H1 (cell line): ENCODE results near the gene FAM120B. TPM values are rescaled to one million over a fixed set of nuclear protein-coding genes. Genes with fewer than 3 reads are reported as not detected.

Experiments
- CHD2 ChIP-seq: IDR thresholded peaks from 2 replicates; pipeline ENCODE4 v1.6.1; 2012; ENCODE audit warnings: low read length, improper control_type of control experiment
- CHD7 ChIP-seq: fragments of 300-600 bp; sonication (generic); IDR thresholded peaks from 2 replicates; pipeline ENCODE4 v1.7.1; 2012; ENCODE audit warnings: low read length, moderate library complexity, mild to moderate bottlenecking, inconsistent platforms; ENCODE audit not compliant: insufficient replicate concordance
- HDAC2 ChIP-seq, 2 experiments: fragments of 300-600 bp in 1 of 2; sonication (generic) in 1 of 2; IDR thresholded peaks; 2 replicates each; pipeline ENCODE4 v1.6.1; 2011 to 2012; ENCODE audit warnings: low read depth in 2 of 2, low read length in 2 of 2, mild to moderate bottlenecking in 2 of 2, moderate library complexity in 2 of 2, borderline replicate concordance in 1 of 2, inconsistent platforms in 1 of 2
- KDM4A ChIP-seq: IDR thresholded peaks from one replicate; pipeline ENCODE4 v1.7.1; 2012; ENCODE audit warnings: low read depth, mild to moderate bottlenecking, moderate library complexity, low read length, inconsistent platforms; ENCODE audit not compliant: severe bottlenecking
- KDM5A ChIP-seq: fragments of 200-600 bp; IDR thresholded peaks from 2 replicates; pipeline ENCODE4 v1.7.1; 2012; ENCODE audit warnings: mild to moderate bottlenecking, low read length, inconsistent platforms, mixed read lengths
- MAFK ChIP-seq: IDR thresholded peaks from 2 replicates; pipeline ENCODE4 v1.6.1; 2012; ENCODE audit warnings: low read depth, mild to moderate bottlenecking, improper control_type of control experiment, low read length
- MAX ChIP-seq: IDR thresholded peaks from 2 replicates; pipeline ENCODE4 v1.6.1; 2012; ENCODE audit warnings: inconsistent platforms
- NANOG ChIP-seq: IDR thresholded peaks from 2 replicates; pipeline ENCODE4 v1.6.1; 2011; ENCODE audit warnings: low read length, low read depth, mild to moderate bottlenecking, inconsistent platforms; ENCODE audit not compliant: insufficient read depth, poor library complexity, severe bottlenecking
- NRF1 ChIP-seq: IDR thresholded peaks from 2 replicates; pipeline ENCODE4 v1.6.1; 2011; ENCODE audit warnings: mild to moderate bottlenecking, low read depth, low read length, improper control_type of control experiment
- RXRA ChIP-seq: IDR thresholded peaks from 2 replicates; pipeline ENCODE4 v1.6.1; 2011; ENCODE audit warnings: low read depth, mild to moderate bottlenecking, low read length, moderate library complexity; ENCODE audit not compliant: insufficient read depth
- SIX5 ChIP-seq: IDR thresholded peaks from 2 replicates; pipeline ENCODE4 v1.6.1; 2011; ENCODE audit warnings: mild to moderate bottlenecking, low read depth, low read length
- TEAD4 ChIP-seq: IDR thresholded peaks from 2 replicates; pipeline ENCODE4 v1.6.1; 2012; ENCODE audit warnings: low read depth, low read length, inconsistent platforms, mixed read lengths
- polyA plus RNA-seq, 7 experiments: library from polyadenylated mRNA; depleted of rRNA in 3 of 7; stranded (reverse) in 5 of 7; unstranded in 2 of 7; fragments of >200 nt in 5 of 7; fragments of 200-250 nt in 2 of 7; gene quantifications; 1 replicate in 5 of 7; 2 replicates in 1 of 7; 4 replicates in 1 of 7; pipeline versions ENCODE4 v1.2.1 to v1.2.3, GENCODE V29; 2011 to 2013; ENCODE audit warnings: missing spikeins in 2 of 7, mixed read lengths in 2 of 7
- total RNA-seq: library from RNA; stranded (reverse); fragmentation: NEBNext Ultra II Directional; extraction: Animal tissue kit (Norgen Biotek cat#: 25700); gene quantifications from 2 replicates; pipeline ENCODE4 v1.2.1, GENCODE V29; 2021

Gene FAM120B
- total and polyA plus RNA-seq, 2 of the 8 experiments (the other 6 are each of a cell fraction or from before 2014, with no cell fraction given), result 5.1 to 12.5 TPM

DNA sequence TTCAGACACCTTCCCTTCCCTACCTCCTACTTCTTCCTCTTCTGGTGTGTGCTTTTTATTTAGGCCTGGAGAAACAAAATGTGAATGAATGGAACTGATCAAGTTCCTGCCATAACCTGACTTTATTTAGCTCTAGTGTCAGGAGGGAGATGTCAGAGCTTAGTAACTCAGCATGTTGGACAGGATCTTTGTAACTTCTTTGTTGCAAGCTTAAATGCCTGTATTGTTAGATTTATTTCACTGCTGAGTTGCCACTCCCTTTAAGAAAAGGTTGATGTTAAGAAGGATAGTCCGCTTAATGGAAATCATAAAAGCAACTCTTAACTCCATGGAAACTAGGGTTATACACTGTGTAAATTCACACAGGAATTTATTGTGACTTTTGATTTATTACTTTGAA lies 2.2 kb downstream of the FAM120B start (continued):
- no peak for TF ChIP-seq CHD7
- no peak for TF ChIP-seq CHD2
- TF ChIP-seq KDM4A, result no peak
- TF ChIP-seq MAX, result no peak
- TF ChIP-seq NANOG, result no peak
- no peak for TF ChIP-seq MAFK
- no peak for TF ChIP-seq TEAD4
- no peak for TF ChIP-seq NRF1
- TF ChIP-seq KDM5A, result no peak
- no peak for TF ChIP-seq RXRA
- TF ChIP-seq HDAC2 (IDR thresholded peaks at IDR 0.05; ENCODE audit: borderline replicate concordance in 1 of 2, low read depth in 2 of 2, low read length in 2 of 2), result no peak
- no peak for TF ChIP-seq SIX5
